Peyer's patch (tissue), 4 donors: ENCODE measurements around the gene XYLT1.

Source experiments
- POLR2A ChIP-seq, 2 donors: fragments of 450-650 bp; IDR thresholded peaks; one replicate each; pipeline ENCODE4 v1.5.1; 2017; ENCODE audit warnings: antibody characterized with exemption in 2 of 2, mild to moderate bottlenecking in 2 of 2, moderate library complexity in 2 of 2
- TF ChIP-seq, protein P1 (sequence below), 6 experiments: fragments of 450-650 bp in 4 of 6; fragments of 200-600 bp in 2 of 6; sonication (generic) in 1 of 6; IDR thresholded peaks; one replicate each; pipeline ENCODE4 v1.5.1; 2017 to 2019; ENCODE audit warnings: antibody characterized with exemption in 6 of 6, mild to moderate bottlenecking in 3 of 6, moderate library complexity in 1 of 6

DNA sequence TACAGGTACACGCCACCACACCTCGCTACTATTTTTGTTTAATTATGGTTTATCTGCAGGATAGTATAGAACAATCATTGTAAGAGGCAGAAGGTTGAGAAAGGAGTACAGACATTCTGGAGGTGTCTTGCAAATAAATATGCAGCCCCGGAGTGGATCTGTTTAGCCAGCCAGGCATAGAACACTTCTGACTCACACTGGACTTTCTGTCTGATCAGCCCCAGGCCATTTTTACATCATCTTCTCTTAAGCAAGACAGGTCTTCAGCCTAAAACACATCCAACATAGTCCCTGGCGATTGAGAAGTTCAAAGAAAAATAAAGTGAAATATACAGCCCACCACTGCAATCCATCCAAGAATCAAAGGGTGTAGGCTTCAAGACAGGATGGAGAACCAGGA lies 81.4 kb downstream of the XYLT1 start:
- TF ChIP-seq, protein P1, sequence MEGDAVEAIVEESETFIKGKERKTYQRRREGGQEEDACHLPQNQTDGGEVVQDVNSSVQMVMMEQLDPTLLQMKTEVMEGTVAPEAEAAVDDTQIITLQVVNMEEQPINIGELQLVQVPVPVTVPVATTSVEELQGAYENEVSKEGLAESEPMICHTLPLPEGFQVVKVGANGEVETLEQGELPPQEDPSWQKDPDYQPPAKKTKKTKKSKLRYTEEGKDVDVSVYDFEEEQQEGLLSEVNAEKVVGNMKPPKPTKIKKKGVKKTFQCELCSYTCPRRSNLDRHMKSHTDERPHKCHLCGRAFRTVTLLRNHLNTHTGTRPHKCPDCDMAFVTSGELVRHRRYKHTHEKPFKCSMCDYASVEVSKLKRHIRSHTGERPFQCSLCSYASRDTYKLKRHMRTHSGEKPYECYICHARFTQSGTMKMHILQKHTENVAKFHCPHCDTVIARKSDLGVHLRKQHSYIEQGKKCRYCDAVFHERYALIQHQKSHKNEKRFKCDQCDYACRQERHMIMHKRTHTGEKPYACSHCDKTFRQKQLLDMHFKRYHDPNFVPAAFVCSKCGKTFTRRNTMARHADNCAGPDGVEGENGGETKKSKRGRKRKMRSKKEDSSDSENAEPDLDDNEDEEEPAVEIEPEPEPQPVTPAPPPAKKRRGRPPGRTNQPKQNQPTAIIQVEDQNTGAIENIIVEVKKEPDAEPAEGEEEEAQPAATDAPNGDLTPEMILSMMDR (IDR thresholded peaks at IDR 0.05) = no peak
- TF ChIP-seq POLR2A (IDR thresholded peaks at IDR 0.05) = no peak
